HepG2 (cell line): ENCODE data around the gene TMEM107. TPM values are rescaled to one million over a fixed set of nuclear protein-coding genes. Genes with fewer than 3 reads are reported as not detected.

Experiments
- E2F5 ChIP-seq: sonication (generic); formaldehyde crosslinking; conservative IDR thresholded peaks from 2 replicates; pipeline ENCODE4 v1.4.0; 2020; ENCODE audit warnings: missing genetic modification reagents
- ETV6 ChIP-seq: sonication (generic); formaldehyde crosslinking; conservative IDR thresholded peaks from 2 replicates; pipeline ENCODE4 v1.4.0; 2020; ENCODE audit warnings: missing genetic modification reagents
- GFI1 ChIP-seq: sonication (generic); formaldehyde crosslinking; IDR thresholded peaks from 2 replicates; pipeline ENCODE4 v1.5.0; 2020; ENCODE audit warnings: missing genetic modification reagents, mild to moderate bottlenecking, borderline replicate concordance
- HHEX ChIP-seq: IDR thresholded peaks from 2 replicates; pipeline ENCODE4 v1.6.1; 2016; ENCODE audit warnings: control low read depth
- HMG20A ChIP-seq: IDR thresholded peaks from 2 replicates; pipeline ENCODE4 v1.6.1; 2016; ENCODE audit warnings: borderline replicate concordance
- ISL2 ChIP-seq: sonication (generic); formaldehyde crosslinking; IDR thresholded peaks from 2 replicates; pipeline ENCODE4 v1.5.0; 2020; ENCODE audit warnings: missing genetic modification reagents
- KDM3A ChIP-seq: IDR thresholded peaks from 2 replicates; pipeline ENCODE4 v1.6.1; 2018; ENCODE audit warnings: low read depth, missing compliant biosample characterization
- MEIS1 ChIP-seq: sonication (generic); formaldehyde crosslinking; IDR thresholded peaks from 2 replicates; pipeline ENCODE4 v1.9.0; 2021; ENCODE audit warnings: mild to moderate bottlenecking, missing genetic modification reagents, moderate library complexity, borderline replicate concordance
- NFRKB ChIP-seq: fragments of 450-650 bp; IDR thresholded peaks from 2 replicates; pipeline ENCODE4 v1.6.1; 2017
- PRDM15 ChIP-seq: sonication (generic); formaldehyde crosslinking; IDR thresholded peaks from 2 replicates; pipeline ENCODE4 v1.4.0; 2020; ENCODE audit warnings: missing genetic modification reagents
- RBM39 ChIP-seq: fragments of 200-400 bp; formaldehyde crosslinking; IDR thresholded peaks from one replicate; pipeline ENCODE4 v1.6.1; 2018; ENCODE audit warnings: antibody characterized with exemption, mild to moderate bottlenecking, low read depth, low read length; ENCODE audit not compliant: poor library complexity, severe bottlenecking
- SALL2 ChIP-seq: sonication (generic); formaldehyde crosslinking; IDR thresholded peaks from 2 replicates; pipeline ENCODE4 v1.8.1; 2023; ENCODE audit warnings: mild to moderate bottlenecking, missing genetic modification reagents, inconsistent platforms
- SMARCE1 ChIP-seq: fragments of 450-650 bp; IDR thresholded peaks from 2 replicates; pipeline ENCODE4 v1.6.1; 2017; ENCODE audit warnings: borderline replicate concordance
- ZNF672 ChIP-seq: sonication (generic); formaldehyde crosslinking; IDR thresholded peaks from 2 replicates; pipeline ENCODE4 v1.8.1; 2022; ENCODE audit warnings: missing genetic modification reagents
- polyA plus RNA-seq, 8 experiments: library from polyadenylated mRNA; depleted of rRNA in 3 of 8; stranded (reverse) in 7 of 8; unstranded in 1 of 8; fragments of >200 nt; fragmentation: Illumina TruSeq in 4 of 8; extraction: Trizol in 4 of 8; gene quantifications; 2 replicates each; pipeline versions ENCODE4 v1.2.1 to v1.2.3, GENCODE V29; 2011 to 2016; ENCODE audit warnings: low read depth in 4 of 8, missing spikeins in 1 of 8, mixed read lengths in 1 of 8; ENCODE audit not compliant: insufficient read depth in 1 of 8
- total RNA-seq, 5 experiments: library from RNA; depleted of rRNA; stranded (reverse); fragments of >200 nt; fragmentation: Illumina TruSeq; extraction: Trizol; gene quantifications; 2 replicates each; pipeline ENCODE4 v1.2.3, GENCODE V29; 2016; ENCODE audit warnings: low read depth in 1 of 5
- TF ChIP-seq, protein P1 (sequence below): sonication (generic); formaldehyde crosslinking; IDR thresholded peaks from 2 replicates; pipeline ENCODE4; 2020; ENCODE audit warnings: missing genetic modification reagents, mild to moderate bottlenecking, borderline replicate concordance
- TF ChIP-seq, protein P2 (sequence below): sonication (generic); formaldehyde crosslinking; IDR thresholded peaks from 2 replicates; pipeline ENCODE4 v1.5.1; 2020; ENCODE audit warnings: missing genetic modification reagents, mild to moderate bottlenecking, borderline replicate concordance
- TF ChIP-seq, protein P3 (sequence below): sonication (generic); formaldehyde crosslinking; IDR thresholded peaks from 2 replicates; pipeline ENCODE4 v1.8.0; 2022; ENCODE audit warnings: missing genetic modification reagents, mild to moderate bottlenecking, moderate library complexity, borderline replicate concordance

The TMEM107 gene
- total and polyA plus RNA-seq, 2 of the 13 experiments (the other 11 are each of a cell fraction or from before 2014, with no cell fraction given), result 7.2 to 15.3 TPM

DNA sequence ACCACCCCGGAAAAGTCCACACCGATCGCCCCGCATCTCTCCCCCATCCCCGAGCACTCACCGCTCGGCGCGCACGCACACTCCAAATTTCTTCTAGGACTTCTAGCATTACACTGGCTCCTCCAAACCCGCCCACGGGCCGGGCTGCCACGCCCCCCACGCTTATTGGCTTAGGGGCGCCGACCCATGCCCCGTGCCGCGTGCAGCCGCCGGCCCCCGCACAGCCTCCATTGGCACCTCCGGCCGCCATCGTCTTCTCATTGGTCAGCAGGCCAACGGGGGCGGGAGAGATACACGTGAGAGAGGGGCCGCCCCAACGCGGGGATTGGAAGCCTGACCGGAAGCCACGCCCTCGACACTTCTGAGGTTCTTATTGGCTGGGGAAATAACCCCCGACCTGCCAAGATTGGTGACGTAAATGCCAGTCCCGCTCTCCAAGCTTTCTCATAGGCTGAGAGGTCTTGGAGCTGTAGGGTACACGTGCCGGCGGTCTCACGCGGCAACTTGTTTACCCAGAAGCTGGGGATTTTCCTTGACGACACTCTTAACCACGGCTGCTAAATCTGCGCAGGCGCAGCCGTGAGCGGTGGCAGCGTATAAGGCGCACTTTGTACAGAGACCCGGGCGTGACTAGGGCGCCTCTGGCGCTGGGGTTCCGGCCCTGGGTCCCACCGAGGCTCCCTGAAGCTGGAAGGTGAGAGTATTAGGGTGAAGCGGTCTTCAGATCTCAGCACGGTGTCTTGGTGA lies 19.8 kb downstream of the TMEM107 start (continued):
- TF ChIP-seq, protein P1, sequence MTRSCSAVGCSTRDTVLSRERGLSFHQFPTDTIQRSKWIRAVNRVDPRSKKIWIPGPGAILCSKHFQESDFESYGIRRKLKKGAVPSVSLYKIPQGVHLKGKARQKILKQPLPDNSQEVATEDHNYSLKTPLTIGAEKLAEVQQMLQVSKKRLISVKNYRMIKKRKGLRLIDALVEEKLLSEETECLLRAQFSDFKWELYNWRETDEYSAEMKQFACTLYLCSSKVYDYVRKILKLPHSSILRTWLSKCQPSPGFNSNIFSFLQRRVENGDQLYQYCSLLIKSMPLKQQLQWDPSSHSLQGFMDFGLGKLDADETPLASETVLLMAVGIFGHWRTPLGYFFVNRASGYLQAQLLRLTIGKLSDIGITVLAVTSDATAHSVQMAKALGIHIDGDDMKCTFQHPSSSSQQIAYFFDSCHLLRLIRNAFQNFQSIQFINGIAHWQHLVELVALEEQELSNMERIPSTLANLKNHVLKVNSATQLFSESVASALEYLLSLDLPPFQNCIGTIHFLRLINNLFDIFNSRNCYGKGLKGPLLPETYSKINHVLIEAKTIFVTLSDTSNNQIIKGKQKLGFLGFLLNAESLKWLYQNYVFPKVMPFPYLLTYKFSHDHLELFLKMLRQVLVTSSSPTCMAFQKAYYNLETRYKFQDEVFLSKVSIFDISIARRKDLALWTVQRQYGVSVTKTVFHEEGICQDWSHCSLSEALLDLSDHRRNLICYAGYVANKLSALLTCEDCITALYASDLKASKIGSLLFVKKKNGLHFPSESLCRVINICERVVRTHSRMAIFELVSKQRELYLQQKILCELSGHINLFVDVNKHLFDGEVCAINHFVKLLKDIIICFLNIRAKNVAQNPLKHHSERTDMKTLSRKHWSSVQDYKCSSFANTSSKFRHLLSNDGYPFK (CRISPR knock-in tag), result no peak
- TF ChIP-seq GFI1 (no peak), RBM39 (no peak), PRDM15 (CRISPR knock-in tag) (no peak), ETV6 (CRISPR knock-in tag) (no peak), SALL2 (no peak), ISL2 (peak; percentile 35; the same call in 1 of the 2 replicates), MEIS1 (CRISPR knock-in tag) (no peak), KDM3A (no peak), HMG20A (CRISPR knock-in tag) (no peak), E2F5 (CRISPR knock-in tag) (no peak), NFRKB (no peak), ZNF672 (CRISPR knock-in tag) (no peak), SMARCE1 (no peak), HHEX (CRISPR knock-in tag) (no peak)
- TF ChIP-seq, protein P2, sequence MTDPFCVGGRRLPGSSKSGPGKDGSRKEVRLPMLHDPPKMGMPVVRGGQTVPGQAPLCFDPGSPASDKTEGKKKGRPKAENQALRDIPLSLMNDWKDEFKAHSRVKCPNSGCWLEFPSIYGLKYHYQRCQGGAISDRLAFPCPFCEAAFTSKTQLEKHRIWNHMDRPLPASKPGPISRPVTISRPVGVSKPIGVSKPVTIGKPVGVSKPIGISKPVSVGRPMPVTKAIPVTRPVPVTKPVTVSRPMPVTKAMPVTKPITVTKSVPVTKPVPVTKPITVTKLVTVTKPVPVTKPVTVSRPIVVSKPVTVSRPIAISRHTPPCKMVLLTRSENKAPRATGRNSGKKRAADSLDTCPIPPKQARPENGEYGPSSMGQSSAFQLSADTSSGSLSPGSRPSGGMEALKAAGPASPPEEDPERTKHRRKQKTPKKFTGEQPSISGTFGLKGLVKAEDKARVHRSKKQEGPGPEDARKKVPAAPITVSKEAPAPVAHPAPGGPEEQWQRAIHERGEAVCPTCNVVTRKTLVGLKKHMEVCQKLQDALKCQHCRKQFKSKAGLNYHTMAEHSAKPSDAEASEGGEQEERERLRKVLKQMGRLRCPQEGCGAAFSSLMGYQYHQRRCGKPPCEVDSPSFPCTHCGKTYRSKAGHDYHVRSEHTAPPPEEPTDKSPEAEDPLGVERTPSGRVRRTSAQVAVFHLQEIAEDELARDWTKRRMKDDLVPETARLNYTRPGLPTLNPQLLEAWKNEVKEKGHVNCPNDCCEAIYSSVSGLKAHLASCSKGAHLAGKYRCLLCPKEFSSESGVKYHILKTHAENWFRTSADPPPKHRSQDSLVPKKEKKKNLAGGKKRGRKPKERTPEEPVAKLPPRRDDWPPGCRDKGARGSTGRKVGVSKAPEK (CRISPR knock-in tag), result no peak
- TF ChIP-seq, protein P3, sequence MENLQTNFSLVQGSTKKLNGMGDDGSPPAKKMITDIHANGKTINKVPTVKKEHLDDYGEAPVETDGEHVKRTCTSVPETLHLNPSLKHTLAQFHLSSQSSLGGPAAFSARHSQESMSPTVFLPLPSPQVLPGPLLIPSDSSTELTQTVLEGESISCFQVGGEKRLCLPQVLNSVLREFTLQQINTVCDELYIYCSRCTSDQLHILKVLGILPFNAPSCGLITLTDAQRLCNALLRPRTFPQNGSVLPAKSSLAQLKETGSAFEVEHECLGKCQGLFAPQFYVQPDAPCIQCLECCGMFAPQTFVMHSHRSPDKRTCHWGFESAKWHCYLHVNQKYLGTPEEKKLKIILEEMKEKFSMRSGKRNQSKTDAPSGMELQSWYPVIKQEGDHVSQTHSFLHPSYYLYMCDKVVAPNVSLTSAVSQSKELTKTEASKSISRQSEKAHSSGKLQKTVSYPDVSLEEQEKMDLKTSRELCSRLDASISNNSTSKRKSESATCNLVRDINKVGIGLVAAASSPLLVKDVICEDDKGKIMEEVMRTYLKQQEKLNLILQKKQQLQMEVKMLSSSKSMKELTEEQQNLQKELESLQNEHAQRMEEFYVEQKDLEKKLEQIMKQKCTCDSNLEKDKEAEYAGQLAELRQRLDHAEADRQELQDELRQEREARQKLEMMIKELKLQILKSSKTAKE (CRISPR knock-in tag), result no peak
